ENCODE measurements around the gene KAT7.
A peak's percentile ranks its signal among the peaks of the same experiment; 100 is the strongest.

The KAT7 gene

GRCh38 chr17:49842371-49842770, 53.9 kb downstream of the KAT7 start:
- DNase-seq (ENCODE audit: low read depth in 2 of 2), result no peak

- no peak for DNase-seq (ENCODE audit: low read depth in 2 of 2)
These were observed 54.4 kb downstream of the KAT7 start for GRCh38 chr17:49842846-49843245.

GRCh38 chr17:49843774-49844350, 55.4 kb downstream of the KAT7 start:
- no peak for DNase-seq (ENCODE audit: low read depth in 2 of 2)

- no peak for DNase-seq (ENCODE audit: low read depth in 2 of 2)
These were observed 56.8 kb downstream of the KAT7 start for GRCh38 chr17:49845321-49845720.

GRCh38 chr17:49846938-49847712, 58.6 kb downstream of the KAT7 start:
- DNase-seq (ENCODE audit: low read depth in 2 of 2), result no peak

GRCh38 chr17:49848019-49848473, 59.6 kb downstream of the KAT7 start, which contains the start of gene TAC4:
Gene TAC4 (minus strand): TSS chr17:49848069. CDS start chr17:49848017, 52 bp downstream.
- no peak for DNase-seq (ENCODE audit: low read depth in 2 of 2)

GRCh38 chr17:49848739-49849138, 60.3 kb downstream of the KAT7 start:
- no peak for DNase-seq (ENCODE audit: low read depth in 2 of 2)

- DNase-seq (ENCODE audit: low read depth in 2 of 2), result no peak
These were observed 61.7 kb downstream of the KAT7 start for GRCh38 chr17:49850218-49850610.

GRCh38 chr17:49850772-49851386, 62.4 kb downstream of the KAT7 start:
- no peak for DNase-seq (ENCODE audit: low read depth in 2 of 2)

GRCh38 chr17:49851387-49852291, 63.2 kb downstream of the KAT7 start:
- peak; percentile 22 to 49 for DNase-seq (ENCODE audit: low read depth in 2 of 2)

- DNase-seq (ENCODE audit: low read depth in 2 of 2), result no peak
These were observed 65.1 kb downstream of the KAT7 start for GRCh38 chr17:49853470-49854015.

- no peak for DNase-seq (ENCODE audit: low read depth in 2 of 2)
These were observed 65.6 kb downstream of the KAT7 start for GRCh38 chr17:49854126-49854525.

GRCh38 chr17:49858796-49859195, 70.3 kb downstream of the KAT7 start:
- no peak for DNase-seq (ENCODE audit: low read depth in 2 of 2)

GRCh38 chr17:49859991-49860953, 71.8 kb downstream of the KAT7 start:
- no peak for DNase-seq (ENCODE audit: low read depth in 2 of 2)

GRCh38 chr17:49861150-49861884, 72.8 kb downstream of the KAT7 start:
- DNase-seq (ENCODE audit: low read depth in 2 of 2), result peak; percentile 21 to 47

- DNase-seq (ENCODE audit: low read depth in 2 of 2), result no peak
These were observed 74.4 kb downstream of the KAT7 start for GRCh38 chr17:49862781-49863331.

GRCh38 chr17:49866019-49866380, 77.5 kb downstream of the KAT7 start:
- no peak for DNase-seq (ENCODE audit: low read depth in 2 of 2)

- no peak for DNase-seq (ENCODE audit: low read depth in 2 of 2)
These were observed 78.5 kb downstream of the KAT7 start for GRCh38 chr17:49866882-49867413.

- DNase-seq (ENCODE audit: low read depth in 2 of 2), result no peak
These were observed 80.5 kb downstream of the KAT7 start for GRCh38 chr17:49869038-49869374.

Data from stimulated activated CD4-positive, alpha-beta T cell treated with anti-CD3 and anti-CD28 coated beads, Interleukin-1b, Interleukin-23, amount 100 ng/mL, for 1 hour (primary cell).